GM18907 (cell line): ENCODE data around the gene ARF6.
"Not testable (repeated sequence)": the region's sequence is repeated elsewhere in the genome, so short reads cannot be mapped to it uniquely, and the experiment has no call there.

ENCODE experiments used
- ATAC-seq: cut with Tn5 transposase; IDR thresholded peaks from one replicate; pipeline ENCODE4 v1.9.1; 2021; ENCODE audit warnings: mild to moderate bottlenecking, moderate library complexity; ENCODE audit not compliant: unreplicated experiment

ARF6 gene

GRCh38 chr14:49936882-49937281, 44.0 kb downstream of the ARF6 start:
- not testable (repeated sequence) for ATAC-seq

DNA sequence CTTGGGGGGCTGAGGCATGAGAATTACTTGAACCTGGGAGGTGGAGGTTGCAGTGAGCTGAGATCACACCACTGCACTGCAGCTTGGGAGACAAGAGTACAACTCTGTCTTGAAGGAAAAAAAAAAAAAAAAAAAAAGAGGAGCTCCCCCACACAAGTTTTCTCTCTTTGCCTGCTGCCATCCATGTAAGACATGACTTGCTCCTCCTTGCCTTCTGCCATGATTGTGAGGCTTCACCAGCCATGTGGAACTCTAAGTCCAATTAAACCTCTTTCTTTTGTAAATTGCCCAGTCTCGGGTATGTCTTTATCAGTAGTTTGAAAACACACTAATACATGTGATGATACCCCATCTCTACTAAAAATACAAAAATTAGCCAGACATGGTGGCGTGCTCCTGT, 46.3 kb downstream of the ARF6 start:
- not testable (repeated sequence) for ATAC-seq

GRCh38 chr14:49939884-49940510, 47.1 kb downstream of the ARF6 start:
- no peak for ATAC-seq

DNA sequence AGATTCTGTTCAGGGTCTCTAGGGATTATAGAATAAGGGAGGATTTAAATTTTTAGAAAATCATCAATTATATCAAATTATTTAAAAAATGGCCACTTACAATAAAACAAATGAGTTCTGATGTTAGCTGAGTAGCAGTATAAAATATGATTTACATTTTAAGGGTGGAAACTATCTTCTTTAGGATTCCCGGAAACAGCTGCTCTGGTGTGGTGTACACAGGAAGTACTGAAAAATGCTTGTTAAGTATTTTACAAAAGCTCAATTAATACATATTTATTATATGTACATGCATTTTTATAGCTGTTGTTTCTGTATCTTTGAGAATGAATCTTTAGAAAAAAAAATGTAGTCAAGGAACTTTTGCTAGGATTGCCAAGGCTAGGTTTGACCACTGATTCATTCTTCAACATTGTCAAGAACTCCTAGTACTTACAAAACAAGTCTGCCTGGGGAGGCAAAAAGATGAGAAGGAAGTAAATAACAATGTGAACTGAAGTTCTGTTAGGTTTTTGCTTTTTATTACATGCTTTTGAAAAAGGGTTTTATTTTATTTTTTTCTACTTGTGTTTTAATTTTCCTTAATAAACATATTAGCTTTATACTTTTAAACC, 48.0 kb downstream of the ARF6 start:
- no peak for ATAC-seq

GRCh38 chr14:49942090-49942489, 49.2 kb downstream of the ARF6 start:
- no peak for ATAC-seq

DNA sequence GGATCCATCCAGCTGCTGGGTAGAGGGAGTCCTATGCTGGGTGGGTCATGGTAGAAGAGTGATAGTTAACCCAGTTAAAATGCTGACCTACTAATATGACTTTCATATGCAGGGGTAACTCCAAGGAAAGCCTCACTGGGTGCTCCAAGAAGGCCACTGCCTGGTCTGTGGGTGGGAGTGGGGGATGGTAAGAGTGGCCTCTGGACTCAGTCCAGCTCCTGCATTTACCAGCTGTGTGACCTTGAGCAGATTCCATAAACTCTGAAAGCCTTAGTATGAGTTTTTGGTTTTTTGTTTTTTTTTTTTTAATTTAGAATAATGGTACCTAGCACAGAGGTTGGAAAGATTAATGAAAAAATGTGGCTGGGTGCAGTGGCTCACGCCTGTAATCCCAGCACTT, 51.6 kb downstream of the ARF6 start:
- ATAC-seq: no peak

DNA sequence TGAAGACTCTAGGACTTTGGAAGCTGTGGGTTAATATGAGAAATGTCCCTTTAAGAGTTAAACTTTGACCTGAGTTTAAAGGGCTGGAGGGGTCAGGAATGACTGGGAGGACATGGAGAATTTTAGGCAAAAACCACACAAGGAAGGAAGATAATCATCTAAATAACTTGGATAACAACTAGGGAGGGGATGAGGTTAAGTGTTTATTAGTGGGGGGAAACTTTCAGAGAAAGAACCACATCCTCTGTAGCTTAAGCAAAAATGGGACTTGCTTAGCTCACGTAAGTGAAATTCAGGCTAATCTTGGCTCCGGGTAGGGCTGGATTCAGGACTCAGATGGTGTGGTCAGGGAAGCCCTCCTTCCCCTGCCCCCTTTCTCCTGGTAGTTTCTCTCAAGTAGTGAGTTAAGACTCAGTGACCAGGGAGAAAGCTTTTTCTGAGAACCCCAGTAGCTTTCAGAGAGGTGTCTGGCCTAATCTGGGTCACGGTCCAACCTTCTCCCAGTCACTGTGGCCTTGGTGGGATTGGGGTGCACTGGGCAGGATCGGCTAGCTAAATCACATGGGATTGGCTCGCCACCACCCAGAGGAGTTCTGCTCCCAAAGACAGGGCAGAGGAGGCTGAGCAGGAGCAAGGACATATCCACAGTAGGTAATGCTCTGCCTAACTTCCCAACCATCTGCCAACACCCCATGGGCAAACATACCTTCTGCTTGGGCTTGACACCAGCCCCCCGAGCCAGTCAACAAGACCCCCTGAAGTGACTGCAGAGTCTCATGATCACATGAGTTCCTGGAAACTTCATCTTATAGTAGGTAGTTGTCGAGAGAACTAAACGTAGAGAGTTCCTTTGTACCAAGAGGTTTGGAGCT, 52.8 kb downstream of the ARF6 start:
- no peak for ATAC-seq
